WTC11 (cell line): ENCODE measurements around the gene UCN3. TPM values are rescaled to one million over a fixed set of nuclear protein-coding genes. Genes with fewer than 3 reads are reported as not detected.

Source experiments
- ATAC-seq: fragments of 200-7000 bp; cut with Tn5 transposase; 2 replicates; pipeline ENCODE4 v1.10.0; 2021; ENCODE audit warnings: mild to moderate bottlenecking, moderate library complexity
- CTCF ChIA-PET: fragments of 300-600 bp; sonication (Branson Sonifier 250); formaldehyde crosslinking; loops from one replicate; lab custom pipeline; 2021; ENCODE audit warnings: antibody characterized with exemption; lab: Charles Lee
- POLR2A ChIA-PET: fragments of 350-600 bp; sonication (Branson Sonifier 250); formaldehyde crosslinking; loops from one replicate; lab custom pipeline; 2021; ENCODE audit warnings: antibody characterized with exemption; lab: Charles Lee
- DNase-seq: peaks from one replicate; pipeline ENCODE4 v3.0.0; 2021; ENCODE audit warnings: low spot score
- H3K27ac Mint-ChIP-seq: 2 replicates; pipeline ENCODE4 v1.8.0; 2021; ENCODE audit warnings: mixed read lengths
- H3K27me3 Mint-ChIP-seq: 2 replicates; pipeline ENCODE4 v1.8.0; 2021; ENCODE audit warnings: low read depth, mild to moderate bottlenecking, moderate library complexity, mixed read lengths
- H3K36me3 Mint-ChIP-seq: 2 replicates; pipeline ENCODE4 v1.8.0; 2021; ENCODE audit warnings: mixed read lengths
- H3K4me1 Mint-ChIP-seq: 2 replicates; pipeline ENCODE4 v1.8.0; 2022; ENCODE audit warnings: mixed read lengths
- H3K4me3 Mint-ChIP-seq: 2 replicates; pipeline ENCODE4 v1.8.0; 2021; ENCODE audit warnings: mild to moderate bottlenecking, moderate library complexity, mixed read lengths
- H3K9me3 Mint-ChIP-seq: 2 replicates; pipeline ENCODE4 v1.8.0; 2021; ENCODE audit warnings: mixed read lengths
- CREM ChIP-seq: sonication (generic); formaldehyde crosslinking; IDR thresholded peaks from 2 replicates; pipeline ENCODE4 v1.8.1; 2022; ENCODE audit warnings: mild to moderate bottlenecking, missing genetic modification reagents, moderate library complexity
- ELF4 ChIP-seq: sonication (generic); formaldehyde crosslinking; IDR thresholded peaks from 2 replicates; pipeline ENCODE4 v1.8.1; 2022; ENCODE audit warnings: low read depth, mild to moderate bottlenecking, moderate library complexity, missing genetic modification reagents
- NR2C2 ChIP-seq: sonication (generic); formaldehyde crosslinking; IDR thresholded peaks from 2 replicates; pipeline ENCODE4 v1.8.0; 2022; ENCODE audit warnings: mild to moderate bottlenecking, missing genetic modification reagents
- TEAD1 ChIP-seq: sonication (generic); formaldehyde crosslinking; IDR thresholded peaks from 2 replicates; pipeline ENCODE4 v1.8.0; 2022; ENCODE audit warnings: mild to moderate bottlenecking, missing genetic modification reagents
- TEAD4 ChIP-seq: sonication (generic); formaldehyde crosslinking; IDR thresholded peaks from 2 replicates; pipeline ENCODE4 v1.8.0; 2022; ENCODE audit warnings: mild to moderate bottlenecking, missing genetic modification reagents
- total RNA-seq: library from RNA; stranded (reverse); gene quantifications from 3 replicates; pipeline ENCODE4 v1.2.3, GENCODE V29; 2021
- TF ChIP-seq, protein P1 (sequence below): sonication (generic); formaldehyde crosslinking; IDR thresholded peaks from 2 replicates; pipeline ENCODE4 v1.8.0; 2023; ENCODE audit warnings: mild to moderate bottlenecking, missing genetic modification reagents
- TF ChIP-seq, protein P2 (sequence below): sonication (generic); formaldehyde crosslinking; IDR thresholded peaks from 2 replicates; pipeline ENCODE4 v1.8.1; 2023; ENCODE audit warnings: mild to moderate bottlenecking, moderate library complexity, missing genetic modification reagents
- TF ChIP-seq, protein P3 (sequence below): sonication (generic); formaldehyde crosslinking; IDR thresholded peaks from 2 replicates; pipeline ENCODE4 v1.8.0; 2022; ENCODE audit warnings: mild to moderate bottlenecking, missing genetic modification reagents
- TF ChIP-seq, protein P4 (sequence below): sonication (generic); formaldehyde crosslinking; IDR thresholded peaks from 2 replicates; pipeline ENCODE4 v1.8.0; 2022; ENCODE audit warnings: mild to moderate bottlenecking, missing genetic modification reagents
- TF ChIP-seq, protein P5 (sequence below): fragments of 250-450 bp; sonication (Bioruptor Pico); IDR thresholded peaks from 2 replicates; pipeline ENCODE4 v1.9.0; 2021; ENCODE audit warnings: moderate library complexity, mild to moderate bottlenecking, inconsistent platforms, borderline replicate concordance
- TF ChIP-seq, protein P6 (sequence below): sonication (generic); formaldehyde crosslinking; conservative IDR thresholded peaks from 2 replicates; pipeline ENCODE4 v1.8.1; 2022; ENCODE audit warnings: mild to moderate bottlenecking, missing genetic modification reagents

UCN3 gene
- total RNA-seq, 1 experiment from 2014 or later: not detected

DNA sequence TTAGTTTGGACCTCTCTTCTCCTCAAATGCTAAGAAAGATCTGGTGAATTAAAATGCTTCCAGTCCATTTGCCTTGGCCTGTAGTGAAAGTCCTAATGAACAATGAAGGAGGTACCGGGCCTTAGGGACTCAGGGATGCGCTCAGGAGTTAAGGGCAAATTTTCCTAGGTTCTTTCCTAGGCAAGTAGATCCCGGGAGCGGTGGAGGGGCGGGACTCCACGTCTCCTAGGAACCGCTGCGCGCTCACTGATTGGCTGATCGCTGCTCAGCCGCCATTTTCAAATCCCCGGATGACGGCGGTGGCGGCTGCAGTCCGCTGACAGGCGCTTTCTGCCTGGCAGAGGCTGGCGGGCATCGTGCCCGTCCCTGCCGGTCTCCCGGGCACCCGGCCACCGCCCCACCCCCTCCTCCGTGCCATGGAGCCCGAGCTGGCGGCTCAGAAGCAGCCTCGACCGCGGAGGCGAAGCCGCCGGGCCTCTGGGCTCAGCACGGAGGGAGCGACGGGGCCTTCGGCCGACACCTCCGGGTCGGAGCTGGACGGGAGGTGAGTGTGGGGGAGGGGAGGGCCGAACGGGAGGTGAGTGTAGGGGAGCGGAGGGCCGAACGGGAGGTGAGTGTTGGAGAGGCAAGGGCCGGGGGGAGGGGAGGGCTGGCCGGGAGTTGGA is 47.6 kb downstream of the UCN3 start, which contains the start of gene NET1 (continued):
- TF ChIP-seq, protein P1, sequence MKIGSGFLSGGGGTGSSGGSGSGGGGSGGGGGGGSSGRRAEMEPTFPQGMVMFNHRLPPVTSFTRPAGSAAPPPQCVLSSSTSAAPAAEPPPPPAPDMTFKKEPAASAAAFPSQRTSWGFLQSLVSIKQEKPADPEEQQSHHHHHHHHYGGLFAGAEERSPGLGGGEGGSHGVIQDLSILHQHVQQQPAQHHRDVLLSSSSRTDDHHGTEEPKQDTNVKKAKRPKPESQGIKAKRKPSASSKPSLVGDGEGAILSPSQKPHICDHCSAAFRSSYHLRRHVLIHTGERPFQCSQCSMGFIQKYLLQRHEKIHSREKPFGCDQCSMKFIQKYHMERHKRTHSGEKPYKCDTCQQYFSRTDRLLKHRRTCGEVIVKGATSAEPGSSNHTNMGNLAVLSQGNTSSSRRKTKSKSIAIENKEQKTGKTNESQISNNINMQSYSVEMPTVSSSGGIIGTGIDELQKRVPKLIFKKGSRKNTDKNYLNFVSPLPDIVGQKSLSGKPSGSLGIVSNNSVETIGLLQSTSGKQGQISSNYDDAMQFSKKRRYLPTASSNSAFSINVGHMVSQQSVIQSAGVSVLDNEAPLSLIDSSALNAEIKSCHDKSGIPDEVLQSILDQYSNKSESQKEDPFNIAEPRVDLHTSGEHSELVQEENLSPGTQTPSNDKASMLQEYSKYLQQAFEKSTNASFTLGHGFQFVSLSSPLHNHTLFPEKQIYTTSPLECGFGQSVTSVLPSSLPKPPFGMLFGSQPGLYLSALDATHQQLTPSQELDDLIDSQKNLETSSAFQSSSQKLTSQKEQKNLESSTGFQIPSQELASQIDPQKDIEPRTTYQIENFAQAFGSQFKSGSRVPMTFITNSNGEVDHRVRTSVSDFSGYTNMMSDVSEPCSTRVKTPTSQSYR (CRISPR knock-in tag): peak; percentile 85
- TF ChIP-seq, protein P2, sequence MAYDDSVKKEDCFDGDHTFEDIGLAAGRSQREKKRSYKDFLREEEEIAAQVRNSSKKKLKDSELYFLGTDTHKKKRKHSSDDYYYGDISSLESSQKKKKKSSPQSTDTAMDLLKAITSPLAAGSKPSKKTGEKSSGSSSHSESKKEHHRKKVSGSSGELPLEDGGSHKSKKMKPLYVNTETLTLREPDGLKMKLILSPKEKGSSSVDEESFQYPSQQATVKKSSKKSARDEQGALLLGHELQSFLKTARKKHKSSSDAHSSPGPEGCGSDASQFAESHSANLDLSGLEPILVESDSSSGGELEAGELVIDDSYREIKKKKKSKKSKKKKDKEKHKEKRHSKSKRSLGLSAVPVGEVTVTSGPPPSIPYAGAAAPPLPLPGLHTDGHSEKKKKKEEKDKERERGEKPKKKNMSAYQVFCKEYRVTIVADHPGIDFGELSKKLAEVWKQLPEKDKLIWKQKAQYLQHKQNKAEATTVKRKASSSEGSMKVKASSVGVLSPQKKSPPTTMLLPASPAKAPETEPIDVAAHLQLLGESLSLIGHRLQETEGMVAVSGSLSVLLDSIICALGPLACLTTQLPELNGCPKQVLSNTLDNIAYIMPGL: peak; percentile 88
- TF ChIP-seq NR2C2 (no peak), CREM (0 out of 2 replicates have a peak, but pooled peaks have one; percentile 24), TEAD4 (CRISPR knock-in tag) (no peak), ELF4 (CRISPR knock-in tag) (no peak)
- TF ChIP-seq, protein P3, sequence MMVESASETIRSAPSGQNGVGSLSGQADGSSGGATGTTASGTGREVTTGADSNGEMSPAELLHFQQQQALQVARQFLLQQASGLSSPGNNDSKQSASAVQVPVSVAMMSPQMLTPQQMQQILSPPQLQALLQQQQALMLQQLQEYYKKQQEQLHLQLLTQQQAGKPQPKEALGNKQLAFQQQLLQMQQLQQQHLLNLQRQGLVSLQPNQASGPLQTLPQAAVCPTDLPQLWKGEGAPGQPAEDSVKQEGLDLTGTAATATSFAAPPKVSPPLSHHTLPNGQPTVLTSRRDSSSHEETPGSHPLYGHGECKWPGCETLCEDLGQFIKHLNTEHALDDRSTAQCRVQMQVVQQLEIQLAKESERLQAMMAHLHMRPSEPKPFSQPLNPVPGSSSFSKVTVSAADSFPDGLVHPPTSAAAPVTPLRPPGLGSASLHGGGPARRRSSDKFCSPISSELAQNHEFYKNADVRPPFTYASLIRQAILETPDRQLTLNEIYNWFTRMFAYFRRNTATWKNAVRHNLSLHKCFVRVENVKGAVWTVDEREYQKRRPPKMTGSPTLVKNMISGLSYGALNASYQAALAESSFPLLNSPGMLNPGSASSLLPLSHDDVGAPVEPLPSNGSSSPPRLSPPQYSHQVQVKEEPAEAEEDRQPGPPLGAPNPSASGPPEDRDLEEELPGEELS: no peak
- TF ChIP-seq, protein P4, sequence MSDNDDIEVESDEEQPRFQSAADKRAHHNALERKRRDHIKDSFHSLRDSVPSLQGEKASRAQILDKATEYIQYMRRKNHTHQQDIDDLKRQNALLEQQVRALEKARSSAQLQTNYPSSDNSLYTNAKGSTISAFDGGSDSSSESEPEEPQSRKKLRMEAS: peak; percentile 79
- TF ChIP-seq, protein P5, sequence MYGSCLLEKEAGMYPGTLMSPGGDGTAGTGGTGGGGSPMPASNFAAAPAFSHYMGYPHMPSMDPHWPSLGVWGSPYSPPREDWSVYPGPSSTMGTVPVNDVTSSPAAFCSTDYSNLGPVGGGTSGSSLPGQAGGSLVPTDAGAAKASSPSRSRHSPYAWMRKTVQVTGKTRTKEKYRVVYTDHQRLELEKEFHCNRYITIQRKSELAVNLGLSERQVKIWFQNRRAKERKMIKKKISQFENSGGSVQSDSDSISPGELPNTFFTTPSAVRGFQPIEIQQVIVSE (CRISPR knock-in tag): no peak
- TF ChIP-seq, protein P6, sequence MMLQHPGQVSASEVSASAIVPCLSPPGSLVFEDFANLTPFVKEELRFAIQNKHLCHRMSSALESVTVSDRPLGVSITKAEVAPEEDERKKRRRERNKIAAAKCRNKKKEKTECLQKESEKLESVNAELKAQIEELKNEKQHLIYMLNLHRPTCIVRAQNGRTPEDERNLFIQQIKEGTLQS (CRISPR knock-in tag): no peak
- TF ChIP-seq, all 79 proteins: peak for 13

DNA sequence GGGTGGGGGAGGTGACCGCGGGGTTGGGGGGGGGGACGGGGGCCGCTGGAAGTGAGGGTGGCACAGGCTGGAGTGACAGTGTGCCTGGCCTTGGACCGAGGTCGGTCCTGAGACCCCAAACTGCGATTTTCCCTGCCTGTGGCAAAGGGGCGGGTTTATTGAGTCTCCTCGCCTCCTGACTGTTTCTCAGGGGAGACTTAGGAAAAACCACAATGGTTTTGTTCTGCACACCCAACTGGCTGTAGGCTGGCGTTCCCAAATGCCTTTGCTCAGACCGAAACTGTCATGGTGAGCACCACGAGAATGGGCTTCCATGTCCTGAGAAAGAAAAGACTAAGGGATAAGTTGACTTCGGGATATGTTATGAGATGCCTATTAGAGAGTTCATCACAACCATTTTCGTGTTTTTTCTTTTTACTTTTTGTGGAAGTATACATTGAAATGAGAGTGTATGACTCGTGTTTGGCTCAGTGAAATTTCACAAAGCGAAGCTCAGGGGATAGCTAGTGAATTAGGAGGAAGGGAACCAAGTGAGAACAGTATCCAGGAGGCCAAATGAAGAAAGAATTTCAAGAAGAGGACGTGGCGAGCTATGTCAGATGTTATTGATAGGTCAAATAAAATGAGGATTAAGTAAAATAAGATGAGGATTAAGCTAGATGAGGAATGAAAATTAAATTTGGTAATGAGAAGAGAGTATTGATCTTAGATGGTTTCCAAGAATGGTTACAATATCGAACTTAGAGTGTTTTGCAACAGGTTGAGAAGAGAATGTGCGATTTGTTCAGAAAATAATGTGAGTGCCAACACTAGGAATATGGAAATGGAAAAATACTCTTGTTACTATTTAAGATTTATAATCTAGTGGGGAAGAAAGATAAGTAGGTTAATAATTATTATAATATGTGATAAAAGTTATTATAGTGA is 48.5 kb downstream of the UCN3 start:
- peaks cover 23% of the 10 kb centered on the region for H3K9me3 Mint-ChIP-seq
- ATAC-seq (no peak), DNase-seq (no peak)
- no peak overlapping the region for H3K27ac Mint-ChIP-seq
- H3K27me3 Mint-ChIP-seq: no peaks in the 10 kb centered on the region
- H3K36me3 Mint-ChIP-seq: peaks cover 6% of the 10 kb centered on the region; the same call in 1 of the 2 replicates
- TF ChIP-seq TEAD1: 0 out of 2 replicates have a peak, but pooled peaks have one; percentile 8
- TF ChIP-seq, protein P2: no peak
- H3K4me1 Mint-ChIP-seq: peaks cover 6% of the 10 kb centered on the region; the same call in 1 of the 2 replicates
- CTCF ChIA-PET: no interaction called here
- POLR2A ChIA-PET: no interaction called here
- no peak overlapping the region for H3K4me3 Mint-ChIP-seq
